Ovary (tissue), 10 donors: ENCODE data around the gene CBX6. TPM values are rescaled to one million over a fixed set of nuclear protein-coding genes. Genes with fewer than 3 reads are reported as not detected.

Source experiments
- DNase-seq, 5 donors: peaks; one replicate each; pipeline ENCODE4 v3.0.0-alpha.2; 2019 to 2020
- H3K27ac ChIP-seq, 2 donors: fragments of 200-600 bp; one replicate each; pipeline versions ENCODE4 v1.5.1 to v1.8.0; 2019 to 2022
- H3K27me3 ChIP-seq: fragments of 200-600 bp; one replicate; pipeline ENCODE4 v1.8.0; 2022
- H3K36me3 ChIP-seq: fragments of 200-600 bp; sonication (generic); one replicate; pipeline ENCODE4 v1.5.1; 2019
- H3K4me1 ChIP-seq: one replicate; pipeline ENCODE4 v1.8.1; 2013; ENCODE audit warnings: mild to moderate bottlenecking, moderate library complexity; ENCODE audit not compliant: insufficient read depth
- H3K4me3 ChIP-seq: fragments of 200-600 bp; sonication (generic); one replicate; pipeline ENCODE4 v1.5.1; 2017
- H3K9me3 ChIP-seq, 2 donors: fragments of 200-600 bp in 1 of 2; sonication (generic) in 1 of 2; one replicate each; pipeline versions ENCODE4 v1.5.1 to v1.8.1; 2013 to 2019; ENCODE audit warnings: mild to moderate bottlenecking in 1 of 2, moderate library complexity in 1 of 2
- CTCF ChIP-seq, 3 donors: fragments of 450-650 bp in 2 of 3; fragments of 200-600 bp in 1 of 3; IDR thresholded peaks; one replicate each; pipeline versions ENCODE4 v1.5.1 to v1.8.0; 2016 to 2022; ENCODE audit warnings: antibody characterized with exemption in 3 of 3, mild to moderate bottlenecking in 1 of 3
- EP300 ChIP-seq: sonication (generic); formaldehyde crosslinking; IDR thresholded peaks from one replicate; pipeline ENCODE4 v1.6.1; 2017; ENCODE audit warnings: antibody characterized with exemption
- POLR2A ChIP-seq: fragments of 450-650 bp; IDR thresholded peaks from one replicate; pipeline ENCODE4 v1.6.1; 2017; ENCODE audit warnings: antibody characterized with exemption, mild to moderate bottlenecking, moderate library complexity
- WGBS, 3 donors: extraction: QIAGEN DNeasy Blood & Tissue Kit in 1 of 3; methylation state at CpG; one replicate each; pipeline versions ENCODE4 v1.1.5 to v1.1.7; 2013 to 2017; 5-methylcytosine and 5-hydroxymethylcytosine counted together
- intact Hi-C, 4 donors: fragments of 100-400 bp; cut with DNase I; formaldehyde crosslinking; loops; one replicate each; pipeline versions ENCODE4 v1.11.0 to v1.15.1; 2022 to 2023
- long read RNA-seq, 3 donors: library from polyadenylated mRNA in 2 of 3; unstranded in 2 of 3; transcript quantifications; one replicate each; pipeline ENCODE4 v2.0.0 and lab custom pipeline, GENCODE V29; 2021 to 2026
- polyA plus RNA-seq, 2 donors: library from polyadenylated mRNA; stranded (reverse); fragments of 200-250 nt in 1 of 2; fragments of 350-450 nt in 1 of 2; fragmentation: Illumina TruSeq in 1 of 2; extraction: RNeasy Lipid Tissue Mini Kit (QIAGEN cat#74804) in 1 of 2; gene quantifications; one replicate each; pipeline ENCODE4 v1.2.3, GENCODE V29; 2013 to 2014
- total RNA-seq, 7 donors: library from RNA; depleted of rRNA in 2 of 7; stranded (reverse); fragments of >200 nt in 2 of 7; fragmentation: NEBNext Ultra II Directional in 3 of 7; extraction: Animal tissue kit (Norgen Biotek cat#: 25700) in 3 of 7; gene quantifications; one replicate each; pipeline versions ENCODE4 v1.1.0 to v1.2.4, GENCODE V29; 2016 to 2023
- donor health status: DM: no; HTN: no; CAD: no; lungs with moderate emphysema.
- donor health status: DM: no; HTN: no; CAD: no.
- donor health status: Bipolar disorder and iron deficiency.
- donor health status: DM: yes; HTN: yes; CAD: no.
- donor health status: DM: no; HTN: no; CAD: no.
- donor health status: DM: yes; HTN: yes; CAD: no.

CBX6 gene
- total RNA-seq = 100 to 1,000 TPM in 5 of 7 donors, 10 to 100 TPM in 2; 32.7 to 175 (median 120) TPM
- polyA plus RNA-seq = 10 to 100 TPM; 22.6 to 26.4 TPM
- long read RNA-seq, donor 1, transcript CBX6-203 (4 exons, 2,213 nt) = major isoform, 6 of 691 reads
- long read RNA-seq, donor 1, partial matches to known transcripts = 0 of 691 reads
- long read RNA-seq, donor 1, other reads (novel, unspliced or antisense) = 685 of 691 reads
- long read RNA-seq, donor 2, full-length matches to known transcripts = 8 of 8 reads
- long read RNA-seq, donor 2, partial matches to known transcripts = 0 of 8 reads
- long read RNA-seq, donor 2, other reads (novel, unspliced or antisense) = 0 of 8 reads
- long read RNA-seq, donor 3, full-length matches to known transcripts = 38 of 307 reads
- long read RNA-seq, donor 3, partial matches to known transcripts = 244 of 307 reads
- long read RNA-seq, donor 3, other reads (novel, unspliced or antisense) = 25 of 307 reads

- peaks cover 3% of the 10 kb centered on the region for H3K4me1 ChIP-seq
- intact Hi-C loops = loop anchor here in 2 of 4 donors (5.0 kb wide), 2 partner anchors 50 to 445 kb away; partner anchors contain the start of gene RPL3 (in 1 of the 2)
- no peak for TF ChIP-seq EP300
- peak in 1 of 3 donors; percentile 10 for TF ChIP-seq CTCF (IDR thresholded peaks at IDR 0.05)
- TF ChIP-seq POLR2A = peak; percentile 43
Measured at GRCh38 chr22:38872172-38872830, at the start of gene CBX6. Gene CBX6, minus strand, starts transcription at chr22:38872216. Its CDS starts 26 bp downstream, at chr22:38872190.

GRCh38 chr22:38921806-38922205 lies 49.8 kb upstream of the CBX6 start:
- intact Hi-C loops = loop anchor here in 1 of 4 donors (5.0 kb wide), 1 partner anchor 50 kb away; the partner anchor contains the start of gene CBX6
- DNase-seq = no peak
- H3K4me3 ChIP-seq = no peak overlapping the region
- H3K9me3 ChIP-seq = no peaks in the 10 kb centered on the region
- no peaks in the 10 kb centered on the region for H3K27me3 ChIP-seq
- WGBS, 3 donors = 85 to 93% (median 87%) methylated on average over 4 of the region's 4 CpGs
- peaks cover 4% of the 10 kb centered on the region for H3K4me1 ChIP-seq
- no peaks in the 10 kb centered on the region for H3K36me3 ChIP-seq
- TF ChIP-seq CTCF (IDR thresholded peaks at IDR 0.05) = no peak
- no peak for TF ChIP-seq POLR2A
- no peak for TF ChIP-seq EP300
- no peak overlapping the region for H3K27ac ChIP-seq

More at GRCh38 chr22:38872172-38872830, at the start of gene CBX6:
- H3K36me3 ChIP-seq = no peaks in the 10 kb centered on the region
- peak within 1 kb of the TSS; percentile 95 for H3K27ac ChIP-seq
- peak within 1 kb of the TSS; percentile 64 for H3K4me3 ChIP-seq
- no peaks in the 10 kb centered on the region for H3K27me3 ChIP-seq
- H3K9me3 ChIP-seq = no peaks in the 10 kb centered on the region
- DNase-seq = peak; percentile 96 to 99 (median 98)
- WGBS, 3 donors = 0 to 1% (median 0%) methylated on average over 28 to 73 of the region's 73 CpGs

- intact Hi-C loops = loop anchor here in 1 of 4 donors (5.0 kb wide), 1 partner anchor 49 kb away; the partner anchor contains the start of gene CBX6
- WGBS, 3 donors = 50 to 65% (median 63%) methylated on average over 6 of the region's 6 CpGs
- Histone ChIP-seq H3K27me3 (no peaks in the 10 kb centered on the region), H3K27ac (no peak overlapping the region), H3K9me3 (no peaks in the 10 kb centered on the region), H3K4me3 (no peak overlapping the region), H3K4me1 (peaks cover 4% of the 10 kb centered on the region), H3K36me3 (no peaks in the 10 kb centered on the region)
- TF ChIP-seq POLR2A (no peak), EP300 (no peak), CTCF (IDR thresholded peaks at IDR 0.05) (no peak)
- no peak for DNase-seq
Measured at GRCh38 chr22:38921120-38921519, 49.1 kb upstream of the CBX6 start.

GRCh38 chr22:38919631-38920190 lies 47.7 kb upstream of the CBX6 start:
- no peaks in the 10 kb centered on the region for H3K36me3 ChIP-seq
- intact Hi-C loops = loop anchor here in 1 of 4 donors (5.0 kb wide), 1 partner anchor 47 kb away; the partner anchor contains the start of gene CBX6
- peaks cover 4% of the 10 kb centered on the region for H3K4me1 ChIP-seq
- H3K27ac ChIP-seq = peak overlapping the region in 1 of 2 donors; percentile 4
- no peak overlapping the region for H3K4me3 ChIP-seq
- WGBS, 3 donors = 91 to 94% (median 93%) methylated on average over 1 of the region's 1 CpG
- no peaks in the 10 kb centered on the region for H3K9me3 ChIP-seq
- no peak for DNase-seq
- no peaks in the 10 kb centered on the region for H3K27me3 ChIP-seq
- TF ChIP-seq CTCF (IDR thresholded peaks at IDR 0.05) (no peak), EP300 (no peak), POLR2A (no peak)
